NT2/D1 (cell line): ENCODE results near the gene SHC2.

ENCODE experiments used
- DNase-seq: peaks from one replicate; pipeline ENCODE4 v3.0.0-alpha.2; 2011; ENCODE audit warnings: low read depth, low spot score
- H3K27me3 ChIP-seq: 2 replicates; pipeline ENCODE4 v1.6.0; 2011; ENCODE audit warnings: mild to moderate bottlenecking; ENCODE audit not compliant: insufficient read length, insufficient read depth
- H3K36me3 ChIP-seq: 2 replicates; pipeline ENCODE4 v1.6.1; 2011; ENCODE audit warnings: mild to moderate bottlenecking, low read length, mixed read lengths; ENCODE audit not compliant: insufficient read depth, insufficient read length
- H3K4me1 ChIP-seq: 2 replicates; pipeline ENCODE4 v1.5.1; 2011; ENCODE audit not compliant: insufficient read depth, insufficient read length
- H3K4me3 ChIP-seq: 2 replicates; pipeline ENCODE4 v1.5.1; 2011; ENCODE audit warnings: low read depth; ENCODE audit not compliant: insufficient read length
- H3K9ac ChIP-seq: 2 replicates; pipeline ENCODE4 v1.6.0; 2011; ENCODE audit warnings: low read depth; ENCODE audit not compliant: insufficient read length
- H3K9me3 ChIP-seq: 2 replicates; pipeline ENCODE4 v1.5.1; 2011; ENCODE audit warnings: mild to moderate bottlenecking, low read length; ENCODE audit not compliant: insufficient read depth
- SUZ12 ChIP-seq: IDR thresholded peaks from 2 replicates; pipeline ENCODE4 v1.6.1; 2011; ENCODE audit not compliant: insufficient read length, insufficient read depth; ENCODE audit errors: extremely low read depth
- YY1 ChIP-seq: IDR thresholded peaks from 2 replicates; pipeline ENCODE4 v1.6.1; 2011; ENCODE audit not compliant: insufficient read length, insufficient read depth
- ZNF274 ChIP-seq: IDR thresholded peaks from 2 replicates; pipeline ENCODE4 v1.6.1; 2011; ENCODE audit warnings: mild to moderate bottlenecking, low read depth, low read length

Gene SHC2

GRCh38 chr19:447816-448560 lies 12.8 kb downstream of the SHC2 start:
- no peak for DNase-seq
- Histone ChIP-seq H3K9ac (no peak overlapping the region), H3K4me3 (no peak overlapping the region), H3K4me1 (peaks cover 5% of the 10 kb centered on the region), H3K9me3 (peaks cover 13% of the 10 kb centered on the region), H3K36me3 (peaks cover 12% of the 10 kb centered on the region), H3K27me3 (no peaks in the 10 kb centered on the region)
- TF ChIP-seq ZNF274 (no peak), SUZ12 (no peak), YY1 (no peak)

DNA sequence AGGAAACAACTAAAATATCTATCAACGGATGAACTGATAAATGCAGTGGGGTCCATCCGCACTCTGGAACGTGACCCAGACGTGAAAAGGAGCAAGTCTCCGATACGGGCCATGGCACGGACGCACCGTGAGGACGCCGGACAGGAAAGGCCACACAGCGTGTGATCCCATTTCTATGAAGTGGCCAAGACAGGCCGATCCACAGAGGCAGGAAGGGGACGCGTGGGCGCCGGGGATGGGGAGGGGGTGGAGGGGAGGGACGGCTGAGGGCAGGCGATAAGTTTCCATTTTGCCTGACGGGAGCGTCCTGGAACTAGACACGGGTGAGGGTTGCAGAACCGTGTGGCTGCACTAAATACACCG lies 13.8 kb downstream of the SHC2 start:
- peaks cover 5% of the 10 kb centered on the region for H3K4me1 ChIP-seq
- DNase-seq: no peak
- peaks cover 12% of the 10 kb centered on the region for H3K36me3 ChIP-seq
- no peak overlapping the region for H3K4me3 ChIP-seq
- no peak overlapping the region for H3K9ac ChIP-seq
- H3K9me3 ChIP-seq: peaks cover 13% of the 10 kb centered on the region
- no peaks in the 10 kb centered on the region for H3K27me3 ChIP-seq
- TF ChIP-seq ZNF274 (no peak), SUZ12 (no peak), YY1 (no peak)

DNA sequence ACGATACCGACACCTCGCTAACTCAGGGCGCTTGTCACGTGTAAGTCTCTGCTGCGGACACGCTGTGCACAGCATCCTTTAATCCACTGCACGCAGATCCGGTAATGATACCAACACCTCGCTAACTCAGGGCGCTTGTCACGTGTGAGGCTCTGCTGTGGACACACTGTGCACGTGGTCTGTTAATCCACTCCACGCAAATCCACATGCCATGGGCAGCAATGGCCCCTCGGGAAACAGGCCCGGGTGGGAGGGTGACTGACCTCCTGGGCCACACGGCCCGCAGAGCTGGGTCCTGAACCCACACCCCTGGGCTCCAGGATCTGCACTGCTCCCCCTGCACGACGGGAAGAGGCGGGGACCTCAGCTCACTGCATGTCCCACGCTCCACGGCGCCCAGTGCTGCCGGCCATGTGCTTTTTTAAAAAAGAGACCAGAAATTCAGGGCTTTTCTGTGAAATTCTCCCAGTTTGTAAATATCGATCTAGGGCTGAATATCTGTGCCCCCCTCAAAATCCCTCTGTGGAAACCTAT lies 16.1 kb downstream of the SHC2 start:
- H3K27me3 ChIP-seq: no peaks in the 10 kb centered on the region
- H3K9ac ChIP-seq: no peak overlapping the region
- TF ChIP-seq ZNF274: no peak
- TF ChIP-seq YY1: no peak
- TF ChIP-seq SUZ12: no peak
- DNase-seq: no peak
- no peak overlapping the region for H3K4me3 ChIP-seq
- H3K36me3 ChIP-seq: no peaks in the 10 kb centered on the region
- H3K4me1 ChIP-seq: peaks cover 11% of the 10 kb centered on the region
- H3K9me3 ChIP-seq: no peaks in the 10 kb centered on the region

- Histone ChIP-seq H3K27me3 (no peaks in the 10 kb centered on the region), H3K36me3 (no peaks in the 10 kb centered on the region), H3K9me3 (no peaks in the 10 kb centered on the region), H3K9ac (no peak overlapping the region), H3K4me3 (no peak overlapping the region), H3K4me1 (peaks cover 12% of the 10 kb centered on the region)
- TF ChIP-seq ZNF274: no peak
- TF ChIP-seq YY1: no peak
- TF ChIP-seq SUZ12: no peak
- no peak for DNase-seq
These were observed 17.8 kb downstream of the SHC2 start for GRCh38 chr19:443005-443404.

- Histone ChIP-seq H3K27me3 (no peaks in the 10 kb centered on the region), H3K36me3 (peaks cover 2% of the 10 kb centered on the region), H3K9ac (no peak overlapping the region), H3K4me3 (no peak overlapping the region), H3K9me3 (no peaks in the 10 kb centered on the region), H3K4me1 (peaks cover 12% of the 10 kb centered on the region)
- DNase-seq: no peak
- TF ChIP-seq ZNF274 (no peak), SUZ12 (no peak), YY1 (no peak)
These were observed 18.7 kb downstream of the SHC2 start for GRCh38 chr19:442085-442484.

- Histone ChIP-seq H3K4me3 (no peak overlapping the region), H3K27me3 (no peaks in the 10 kb centered on the region), H3K36me3 (peaks cover 6% of the 10 kb centered on the region), H3K9me3 (no peaks in the 10 kb centered on the region), H3K4me1 (peaks cover 16% of the 10 kb centered on the region), H3K9ac (no peak overlapping the region)
- no peak for DNase-seq
- TF ChIP-seq SUZ12 (no peak), YY1 (no peak), ZNF274 (no peak)
These were observed 19.5 kb downstream of the SHC2 start for GRCh38 chr19:441213-441836.

GRCh38 chr19:440391-441212 lies 20.2 kb downstream of the SHC2 start:
- no peak overlapping the region for H3K4me3 ChIP-seq
- DNase-seq: no peak
- H3K27me3 ChIP-seq: no peaks in the 10 kb centered on the region
- no peak for TF ChIP-seq YY1
- TF ChIP-seq SUZ12: no peak
- TF ChIP-seq ZNF274: no peak
- H3K4me1 ChIP-seq: peaks cover 21% of the 10 kb centered on the region
- no peak overlapping the region for H3K9ac ChIP-seq
- no peaks in the 10 kb centered on the region for H3K9me3 ChIP-seq
- H3K36me3 ChIP-seq: peaks cover 8% of the 10 kb centered on the region
